ENCODE results near the gene KCNJ5.

KCNJ5 gene

GRCh38 chr11:128962896-128963295 is 71.7 kb downstream of the KCNJ5 start:
- no peak for DNase-seq

- DNase-seq: no peak
Observed at GRCh38 chr11:128963744-128964325, 72.7 kb downstream of the KCNJ5 start.

GRCh38 chr11:128964463-128964930 is 73.3 kb downstream of the KCNJ5 start:
- DNase-seq: no peak

GRCh38 chr11:128965485-128965884 is 74.3 kb downstream of the KCNJ5 start:
- no peak for DNase-seq

- no peak for DNase-seq
Observed at GRCh38 chr11:128967578-128967977, 76.4 kb downstream of the KCNJ5 start.

GRCh38 chr11:128968916-128969315 is 77.8 kb downstream of the KCNJ5 start:
- DNase-seq: no peak
